Caco-2 (cell line): ENCODE results near the gene TMF1. TPM values are rescaled to one million over a fixed set of nuclear protein-coding genes. Genes with fewer than 3 reads are reported as not detected.

Experiments
- BruUV-seq: library from RNA; stranded (reverse); fragments of 400-500 nt; replicated peaks from 2 replicates; lab custom pipeline; 2021; lab: Mats Ljungman, UMichigan
- CTCF ChIA-PET: fragments of 300-600 bp; sonication (Branson Sonifier 250); formaldehyde crosslinking; loops from one replicate; lab custom pipeline; 2022; ENCODE audit warnings: antibody characterized with exemption; lab: Charles Lee
- POLR2A ChIA-PET: fragments of 300-600 bp; sonication (Branson Sonifier 250); formaldehyde crosslinking; loops from one replicate; lab custom pipeline; 2022; ENCODE audit warnings: antibody characterized with exemption; lab: Charles Lee
- DNase-seq, 2 experiments: peaks; one replicate each; pipeline versions ENCODE4 v3.0.0 to v3.0.0-alpha.2; 2020 to 2022
- H3K27me3 ChIP-seq: replicated peaks from 2 replicates; pipeline ENCODE4 v1.6.0; 2011; ENCODE audit warnings: low read length; ENCODE audit not compliant: control insufficient read depth, insufficient read depth
- H3K36me3 ChIP-seq: 2 replicates; pipeline ENCODE4 v1.5.1; 2011; ENCODE audit warnings: low read length; ENCODE audit not compliant: control insufficient read depth, insufficient read depth
- H3K4me1 ChIP-seq: fragments of 250-450 bp; sonication (Bioruptor Pico); 2 replicates; pipeline ENCODE4 v1.5.1; 2020; ENCODE audit warnings: mild to moderate bottlenecking
- H3K4me3 ChIP-seq: 2 replicates; pipeline ENCODE4 v1.5.1; 2011; ENCODE audit warnings: low read depth, mild to moderate bottlenecking, control low read depth, low read length
- H3K9me3 ChIP-seq: fragments of 250-450 bp; sonication (Bioruptor Pico); 2 replicates; pipeline ENCODE4 v1.5.1; 2020; ENCODE audit warnings: mild to moderate bottlenecking, moderate library complexity
- H3K27ac Mint-ChIP-seq: one replicate; pipeline ENCODE4 v1.8.0; 2022; ENCODE audit warnings: mixed read lengths; ENCODE audit not compliant: unreplicated experiment
- H3K27me3 Mint-ChIP-seq: one replicate; pipeline ENCODE4 v1.8.0; 2022; ENCODE audit warnings: mixed read lengths; ENCODE audit not compliant: insufficient read depth, unreplicated experiment
- H3K36me3 Mint-ChIP-seq: one replicate; pipeline ENCODE4 v1.8.0; 2022; ENCODE audit warnings: mild to moderate bottlenecking, mixed read lengths; ENCODE audit not compliant: insufficient read depth, unreplicated experiment
- H3K4me1 Mint-ChIP-seq: one replicate; pipeline ENCODE4 v1.8.0; 2022; ENCODE audit warnings: low read depth, mixed read lengths; ENCODE audit not compliant: unreplicated experiment
- H3K4me3 Mint-ChIP-seq: one replicate; pipeline ENCODE4 v1.8.0; 2022; ENCODE audit warnings: mild to moderate bottlenecking, moderate library complexity, mixed read lengths; ENCODE audit not compliant: unreplicated experiment
- H3K9me3 Mint-ChIP-seq: one replicate; pipeline ENCODE4 v1.8.0; 2022; ENCODE audit warnings: mixed read lengths; ENCODE audit not compliant: unreplicated experiment
- CTCF ChIP-seq, 2 experiments: fragments of 200-600 bp in 1 of 2; IDR thresholded peaks; 1 replicate in 1 of 2; 2 replicates in 1 of 2; pipeline versions ENCODE4 v1.5.1 to v1.8.0; 2011 to 2022; ENCODE audit warnings: antibody characterized with exemption in 1 of 2, control low read depth in 1 of 2, inconsistent platforms in 1 of 2, low read depth in 1 of 2, low read length in 1 of 2, mild to moderate bottlenecking in 1 of 2, moderate library complexity in 1 of 2; ENCODE audit not compliant: insufficient read depth in 1 of 2, severe bottlenecking in 1 of 2, unreplicated experiment in 1 of 2
- intact Hi-C: fragments of 100-400 bp; cut with micrococcal nuclease; formaldehyde crosslinking; loops from one replicate; pipeline ENCODE4 v1.10.0; 2022; ENCODE audit not compliant: unreplicated experiment
- total RNA-seq: library from RNA; stranded (reverse); gene quantifications from 2 replicates; pipeline ENCODE4 v1.2.3, GENCODE V29; 2022

The TMF1 gene
- total RNA-seq, 1 experiment from 2014 or later = 30.2 TPM

DNA sequence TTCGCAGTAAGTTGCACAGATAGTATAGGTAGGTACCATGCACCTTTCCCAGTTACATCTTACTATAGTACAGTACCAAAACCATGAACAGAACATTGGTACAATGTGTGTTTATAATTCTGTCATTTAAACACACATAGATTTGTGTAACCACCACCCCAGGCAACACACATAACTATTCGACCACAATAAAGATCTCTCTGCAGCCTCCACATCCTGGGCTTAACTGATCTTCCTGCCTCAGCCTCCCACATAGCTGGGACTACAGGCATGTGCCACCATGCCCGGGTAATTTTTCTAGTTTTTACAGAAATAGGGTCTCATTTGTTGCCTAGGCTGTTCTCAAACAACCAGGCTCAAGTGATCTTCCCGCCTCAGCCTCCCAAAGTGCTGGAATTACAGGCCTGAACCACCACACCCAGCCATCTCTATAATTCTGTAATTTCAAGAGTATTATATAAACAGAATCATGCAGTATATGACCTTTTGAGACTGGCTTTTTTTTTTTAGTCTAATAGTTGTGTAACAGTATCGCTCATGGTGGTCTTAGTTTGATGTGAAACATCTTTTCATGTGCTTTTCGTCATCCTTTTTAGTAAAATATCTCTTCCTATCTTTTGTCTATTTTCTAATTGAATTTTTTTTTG, 13.3 kb upstream of the TMF1 start:
- Histone ChIP-seq H3K36me3 (no peaks in the 10 kb centered on the region; the same call in 1 of the 2 replicates), H3K4me1 (no peaks in the 10 kb centered on the region), H3K27me3 (no peaks in the 10 kb centered on the region), H3K9me3 (no peaks in the 10 kb centered on the region), H3K4me3 (no peak overlapping the region)
- no peaks in the 10 kb centered on the region for H3K9me3 Mint-ChIP-seq
- BruUV-seq = no TSS peak
- DNase-seq = no peak
- TF ChIP-seq CTCF (IDR thresholded peaks at IDR 0.05; ENCODE audit: insufficient read depth in 1 of 2, low read depth in 1 of 2, low read length in 1 of 2, severe bottlenecking in 1 of 2, unreplicated experiment in 1 of 2) = no peak
- ChIA-PET CTCF (no interaction called here), POLR2A (no interaction called here)
- H3K36me3 Mint-ChIP-seq = peaks cover 16% of the 10 kb centered on the region
- no peak overlapping the region for H3K4me3 Mint-ChIP-seq
- no peak overlapping the region for H3K27ac Mint-ChIP-seq
- intact Hi-C loops = no loop called here
- H3K27me3 Mint-ChIP-seq = no peaks in the 10 kb centered on the region
- peaks cover 9% of the 10 kb centered on the region for H3K4me1 Mint-ChIP-seq

GRCh38 chr3:69063636-69064035, 11.5 kb upstream of the TMF1 start:
- CTCF ChIA-PET = interaction anchor here (0.5 kb wide), 1 partner anchor 23 kb away, joined by 3 read pairs; no protein-coding TSS in a partner anchor
- Mint-ChIP-seq H3K4me3 (no peak overlapping the region), H3K4me1 (peaks cover 9% of the 10 kb centered on the region), H3K27ac (no peak overlapping the region), H3K27me3 (no peaks in the 10 kb centered on the region), H3K9me3 (no peaks in the 10 kb centered on the region), H3K36me3 (peaks cover 28% of the 10 kb centered on the region)
- no peaks in the 10 kb centered on the region for H3K27me3 ChIP-seq
- POLR2A ChIA-PET = no interaction called here
- no peaks in the 10 kb centered on the region; the same call in 1 of the 2 replicates for H3K36me3 ChIP-seq
- DNase-seq = no peak
- H3K9me3 ChIP-seq = no peaks in the 10 kb centered on the region
- intact Hi-C loops = no loop called here
- H3K4me1 ChIP-seq = no peaks in the 10 kb centered on the region
- H3K4me3 ChIP-seq = no peak overlapping the region
- no peak for TF ChIP-seq CTCF (IDR thresholded peaks at IDR 0.05; ENCODE audit: insufficient read depth in 1 of 2, low read depth in 1 of 2, low read length in 1 of 2, severe bottlenecking in 1 of 2, unreplicated experiment in 1 of 2)
- BruUV-seq = no TSS peak

DNA sequence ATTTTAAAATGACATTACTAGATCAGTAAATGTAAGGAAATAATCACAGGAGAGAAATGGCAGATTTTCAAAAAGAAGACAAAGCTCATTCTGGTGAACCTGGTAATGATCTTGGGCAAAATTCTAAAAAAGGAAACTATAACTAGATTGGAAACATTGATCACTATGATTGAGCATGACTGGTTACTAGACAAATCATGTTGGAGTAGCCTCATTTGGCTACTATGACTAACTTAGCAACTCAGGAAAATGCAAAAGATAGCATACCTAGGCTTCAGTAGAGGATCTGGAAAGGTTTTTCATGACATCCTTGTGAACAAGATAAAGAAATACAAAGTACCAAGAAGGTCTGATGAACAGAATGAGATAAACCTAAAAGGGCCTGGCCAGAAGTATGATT, 7.6 kb upstream of the TMF1 start:
- intact Hi-C loops = no loop called here
- Mint-ChIP-seq H3K36me3 (peaks cover 41% of the 10 kb centered on the region), H3K27ac (no peak overlapping the region), H3K4me3 (no peak overlapping the region), H3K4me1 (peaks cover 9% of the 10 kb centered on the region), H3K27me3 (no peaks in the 10 kb centered on the region), H3K9me3 (no peaks in the 10 kb centered on the region)
- H3K4me1 ChIP-seq = no peaks in the 10 kb centered on the region
- TF ChIP-seq CTCF (IDR thresholded peaks at IDR 0.05; ENCODE audit: insufficient read depth in 1 of 2, low read depth in 1 of 2, low read length in 1 of 2, severe bottlenecking in 1 of 2, unreplicated experiment in 1 of 2) = no peak
- no peak overlapping the region for H3K4me3 ChIP-seq
- no peaks in the 10 kb centered on the region for H3K9me3 ChIP-seq
- H3K36me3 ChIP-seq = no peaks in the 10 kb centered on the region; the same call in 1 of the 2 replicates
- CTCF ChIA-PET = interaction anchor here (0.6 kb wide), 1 partner anchor 143 kb away, joined by 4 read pairs; no protein-coding TSS in a partner anchor
- DNase-seq = no peak
- POLR2A ChIA-PET = no interaction called here
- no TSS peak for BruUV-seq
- no peaks in the 10 kb centered on the region for H3K27me3 ChIP-seq
